ENCODE results near the gene FANCC. TPM values are rescaled to one million over a fixed set of nuclear protein-coding genes. Genes with fewer than 3 reads are reported as not detected.

Gene FANCC
- total RNA-seq, 1 donor from 2014 or later, result 12.2 TPM

- FAIRE-seq, result no peak
These were observed 238.0 kb downstream of the FANCC start for GRCh38 chr9:95079461-95079860.

GRCh38 chr9:95078939-95079338 is 238.6 kb downstream of the FANCC start:
- no peak for FAIRE-seq
- no peak for DNase-seq (ENCODE audit: low spot score in 2 of 2)

More at GRCh38 chr9:95079461-95079860, 238.0 kb downstream of the FANCC start:
- no peak for DNase-seq (ENCODE audit: low spot score in 2 of 2)

- DNase-seq (ENCODE audit: low spot score in 2 of 2) (no peak), FAIRE-seq (no peak)
These were observed 239.0 kb downstream of the FANCC start for GRCh38 chr9:95078511-95078910.

DNA sequence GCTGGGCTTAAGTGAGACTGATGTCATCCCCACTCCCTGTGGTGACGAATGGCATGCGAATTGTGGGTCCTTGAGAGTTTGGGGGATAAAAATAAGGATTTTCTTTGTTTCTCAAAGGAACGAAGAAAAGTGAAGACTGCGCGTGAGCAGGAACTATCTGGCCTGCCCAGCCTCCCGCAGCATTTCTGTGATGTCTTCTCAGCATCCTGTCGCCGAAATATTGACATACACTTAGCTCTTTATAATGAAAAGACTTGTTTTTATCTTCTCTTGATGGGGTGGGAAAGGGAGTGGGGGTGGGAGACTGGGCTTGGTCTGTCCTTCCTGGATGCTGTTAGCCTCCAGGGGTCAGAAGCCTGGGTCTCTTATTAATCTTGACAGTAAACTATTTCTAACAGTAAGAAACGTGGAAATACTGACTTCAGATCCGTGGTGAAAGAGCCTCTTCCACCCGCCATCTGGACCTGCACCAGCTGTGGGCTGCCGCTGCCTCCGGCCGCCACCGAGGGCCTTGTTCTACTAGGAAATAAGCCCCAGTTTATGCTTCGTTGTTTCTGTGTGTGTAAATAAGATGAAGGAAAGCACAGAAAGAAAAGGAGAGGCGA is 239.6 kb downstream of the FANCC start:
- DNase-seq (ENCODE audit: low spot score in 2 of 2), result no peak

DNA sequence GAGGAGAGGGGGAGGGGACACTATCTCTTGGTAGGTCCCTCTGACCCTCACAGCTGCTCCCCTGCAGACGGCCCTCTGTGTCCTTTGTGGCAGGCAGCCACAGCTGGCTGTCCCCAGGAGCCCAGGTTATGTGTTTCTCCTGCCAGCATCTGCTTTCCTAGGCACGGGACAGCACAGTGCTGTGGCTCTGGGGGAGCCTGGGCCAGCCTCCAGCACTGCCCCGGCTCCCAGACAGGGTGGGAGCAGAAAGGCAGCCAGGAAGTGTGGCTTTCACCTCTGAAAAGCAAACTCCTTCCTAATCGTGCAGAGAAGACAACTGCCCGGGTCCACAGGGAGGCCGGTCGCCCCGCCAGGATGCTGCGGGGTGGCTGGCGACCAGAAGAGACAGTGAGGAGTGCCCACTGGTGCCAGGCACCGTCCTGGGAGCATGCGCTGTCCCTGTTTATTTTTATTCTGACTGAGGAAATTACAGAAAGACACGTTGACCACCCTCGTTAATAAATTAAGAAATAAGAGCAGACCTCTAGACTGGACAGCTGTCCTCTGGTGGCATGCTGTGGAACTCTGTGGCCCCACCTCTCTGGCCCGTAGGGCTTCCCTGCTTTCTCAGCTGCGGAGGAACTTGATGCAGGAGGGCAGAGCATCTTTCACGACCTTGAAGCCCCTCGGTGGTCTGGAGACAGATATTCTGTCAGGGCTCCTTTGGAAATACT is 240.3 kb downstream of the FANCC start:
- FAIRE-seq, result no peak
- no peak for DNase-seq (ENCODE audit: low spot score in 2 of 2)

More for the DNA sequence above, 239.6 kb downstream of the FANCC start:
- FAIRE-seq, result no peak

GRCh38 chr9:95076696-95077052 is 240.8 kb downstream of the FANCC start:
- FAIRE-seq (no peak), DNase-seq (ENCODE audit: low spot score in 2 of 2) (no peak)

DNA sequence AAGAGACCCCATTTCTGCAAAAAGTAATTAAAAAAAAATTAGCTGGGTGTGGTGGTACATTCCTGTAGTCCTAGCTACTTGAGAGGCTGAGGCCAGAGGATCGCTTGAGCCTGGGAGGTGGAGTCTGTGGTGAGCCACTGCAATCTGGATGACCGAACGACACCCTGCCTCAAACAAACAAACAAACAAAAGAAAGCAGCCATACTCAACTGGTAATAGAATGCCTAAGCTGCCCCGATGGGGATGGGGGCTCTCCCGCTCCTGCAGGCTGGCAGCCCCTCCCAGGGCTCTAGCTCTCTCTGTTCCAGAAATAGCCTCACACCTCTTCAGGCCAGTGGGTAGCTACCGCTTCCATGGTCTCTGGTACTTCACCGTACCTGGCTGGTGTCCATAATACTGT is 241.8 kb downstream of the FANCC start:
- DNase-seq (ENCODE audit: low spot score in 2 of 2) (no peak), FAIRE-seq (no peak)

DNA sequence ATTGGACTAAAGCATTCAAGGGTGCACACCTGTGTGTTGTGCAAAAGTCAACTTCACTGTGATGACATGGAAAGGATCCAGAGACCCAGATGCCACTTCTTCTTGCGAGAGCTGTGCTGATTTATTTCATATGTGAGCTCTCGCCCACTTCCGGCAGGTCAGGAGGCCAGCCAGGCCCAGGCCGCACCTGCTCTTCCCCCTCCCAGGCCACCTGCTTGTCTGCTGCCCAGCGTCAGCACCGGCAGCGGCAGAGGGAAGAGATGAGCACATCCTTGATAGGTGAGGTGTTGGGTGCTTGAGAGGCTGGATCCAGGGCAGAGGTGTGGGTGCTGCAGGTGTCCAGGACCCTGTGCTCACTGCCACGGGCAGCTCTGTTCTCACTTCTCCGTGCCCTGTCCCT is 242.9 kb downstream of the FANCC start:
- FAIRE-seq (no peak), DNase-seq (ENCODE audit: low spot score in 2 of 2) (no peak)

DNA sequence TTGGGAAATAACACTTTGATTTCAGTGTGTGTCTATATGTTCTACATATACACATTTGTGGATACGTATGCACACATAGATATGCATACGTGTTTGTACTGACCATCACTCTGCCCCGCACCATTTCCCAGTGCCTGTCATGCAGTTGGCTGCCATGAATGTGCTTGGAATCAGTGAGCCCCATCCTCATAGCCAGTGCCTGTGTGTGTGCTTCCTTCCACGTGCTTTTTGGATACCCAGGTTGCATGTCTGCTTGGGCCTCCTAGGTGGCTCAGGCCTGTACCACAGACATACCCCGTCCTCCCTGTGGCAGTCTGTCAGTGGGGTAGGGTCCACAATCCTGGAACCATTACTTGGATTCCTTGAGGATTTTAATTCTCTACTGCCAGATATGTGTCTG is 243.6 kb downstream of the FANCC start:
- FAIRE-seq, result no peak
- no peak for DNase-seq (ENCODE audit: low spot score in 2 of 2)

- FAIRE-seq (no peak), DNase-seq (ENCODE audit: low spot score in 2 of 2) (no peak)
These were observed 244.4 kb downstream of the FANCC start for GRCh38 chr9:95073042-95073607.

DNA sequence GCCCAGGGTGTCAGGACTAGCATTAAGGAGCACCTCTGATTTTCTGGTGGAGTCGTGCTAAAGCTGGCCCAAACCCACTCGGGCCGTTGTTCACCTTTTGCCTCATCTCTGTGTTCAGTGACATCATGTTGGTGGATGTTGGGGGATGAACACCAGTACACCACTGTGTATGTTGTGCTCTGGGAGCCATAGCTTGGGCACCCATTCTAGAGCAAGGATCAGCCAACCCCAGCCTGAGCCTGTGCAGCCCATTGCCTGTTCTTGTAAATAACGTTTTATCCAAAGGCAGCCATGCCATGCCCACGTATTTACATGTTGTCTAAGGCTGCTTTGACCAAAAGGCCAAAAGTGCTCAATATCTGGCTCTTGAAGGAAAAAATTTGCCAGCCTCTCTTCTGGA is 245.6 kb downstream of the FANCC start:
- DNase-seq (ENCODE audit: low spot score in 2 of 2), result no peak
- FAIRE-seq, result no peak

GRCh38 chr9:95071450-95071849 is 246.1 kb downstream of the FANCC start:
- no peak for FAIRE-seq
- no peak for DNase-seq (ENCODE audit: low spot score in 2 of 2)

DNA sequence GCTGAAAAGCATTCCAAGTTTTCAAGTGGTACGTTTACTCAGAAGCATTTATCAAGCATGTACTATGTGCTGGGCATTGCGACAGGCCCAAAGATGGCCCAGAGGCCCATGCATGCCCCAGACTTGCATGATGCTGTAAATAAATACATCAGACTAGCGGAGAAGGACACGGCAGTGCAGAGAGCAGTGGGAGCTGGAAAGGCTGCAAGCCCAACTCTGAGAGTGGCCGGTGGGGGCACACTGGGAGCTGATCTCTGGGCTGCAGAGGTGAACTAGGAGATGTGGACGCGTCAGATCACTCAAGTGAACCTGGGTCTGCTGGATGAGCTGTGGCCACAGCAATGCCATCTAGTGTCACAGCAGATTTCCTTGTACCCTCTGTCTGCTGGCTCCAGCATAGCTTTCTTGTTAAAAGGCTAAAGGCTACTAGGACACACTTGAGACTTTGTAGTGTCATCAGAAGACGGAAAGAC is 246.9 kb downstream of the FANCC start:
- no peak for FAIRE-seq
- DNase-seq (ENCODE audit: low spot score in 2 of 2), result no peak

DNA sequence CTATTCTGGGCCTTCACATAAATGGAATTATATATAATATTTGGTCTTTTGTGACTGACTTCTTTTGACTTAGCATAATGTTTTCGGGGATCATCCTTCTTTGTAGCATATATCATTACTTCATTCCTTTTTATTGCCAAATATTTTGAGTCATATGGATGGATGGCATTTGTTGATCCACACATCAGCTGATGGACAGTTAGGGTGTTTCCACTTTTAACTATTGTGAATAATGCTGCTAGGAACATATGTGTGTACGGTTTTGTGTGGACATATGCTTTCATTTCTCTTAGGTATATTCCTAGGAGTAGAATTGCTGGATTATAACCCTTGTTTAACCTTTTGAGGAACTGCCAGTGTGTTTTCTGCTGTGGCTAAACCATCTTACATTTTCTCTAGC is 249.6 kb downstream of the FANCC start:
- DNase-seq (ENCODE audit: low spot score in 2 of 2) (no peak), FAIRE-seq (no peak)

- DNase-seq (ENCODE audit: low spot score in 2 of 2), result no peak
- FAIRE-seq, result no peak
These were observed 250.5 kb downstream of the FANCC start for GRCh38 chr9:95067057-95067456.

- FAIRE-seq (no peak), DNase-seq (ENCODE audit: low spot score in 2 of 2) (no peak)
These were observed 252.3 kb downstream of the FANCC start for GRCh38 chr9:95065224-95065623.

DNA sequence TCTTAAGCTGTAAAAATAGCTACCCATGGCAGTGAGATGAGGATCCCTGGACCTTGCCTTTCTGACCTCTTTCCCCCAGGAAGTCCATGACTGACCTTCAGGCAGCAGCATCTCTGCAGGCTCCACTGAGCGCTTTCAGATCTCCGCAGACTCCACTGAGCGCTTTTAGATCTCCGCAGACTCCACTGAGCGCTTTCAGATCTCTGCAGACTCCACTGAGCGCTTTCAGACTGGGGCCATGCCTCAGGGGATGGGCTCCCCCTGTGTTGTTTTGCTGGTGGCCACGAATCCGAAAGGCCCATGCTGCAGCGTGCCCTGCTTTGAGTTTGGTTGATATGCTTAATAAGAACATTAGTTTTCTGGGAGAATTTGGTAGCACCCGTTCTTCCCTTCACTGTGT is 254.2 kb downstream of the FANCC start:
- FAIRE-seq (no peak), DNase-seq (ENCODE audit: low spot score in 2 of 2) (no peak)

DNA sequence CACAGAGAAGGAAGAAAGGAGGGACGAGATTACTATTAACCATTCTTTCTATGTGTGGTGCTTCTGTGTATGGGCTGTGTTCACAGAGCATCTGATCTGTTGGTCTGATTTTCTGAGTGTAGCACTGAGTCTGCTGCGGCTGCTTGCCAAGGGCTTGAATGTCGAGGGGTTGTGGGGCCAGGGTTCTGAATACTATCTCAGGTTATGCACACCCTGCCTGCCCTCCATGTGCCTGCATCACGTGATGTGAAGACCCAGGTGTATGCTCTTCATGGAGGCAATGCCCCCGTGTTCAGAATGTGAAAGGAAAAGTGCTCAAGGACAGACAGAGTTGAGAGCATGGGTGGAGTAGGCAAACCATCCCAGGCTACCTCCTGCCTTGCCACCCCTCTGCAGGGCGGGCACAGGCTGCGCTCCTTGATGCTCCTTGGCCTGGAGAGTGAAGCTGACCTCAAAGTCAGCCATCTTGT is 254.9 kb downstream of the FANCC start:
- no peak for DNase-seq (ENCODE audit: low spot score in 2 of 2)
- FAIRE-seq, result no peak

- FAIRE-seq (no peak), DNase-seq (ENCODE audit: low spot score in 2 of 2) (no peak)
These were observed 255.5 kb downstream of the FANCC start for GRCh38 chr9:95061916-95062595.

- no peak for DNase-seq (ENCODE audit: low spot score in 2 of 2)
- no peak for FAIRE-seq
These were observed 256.6 kb downstream of the FANCC start for GRCh38 chr9:95060916-95061315.

DNA sequence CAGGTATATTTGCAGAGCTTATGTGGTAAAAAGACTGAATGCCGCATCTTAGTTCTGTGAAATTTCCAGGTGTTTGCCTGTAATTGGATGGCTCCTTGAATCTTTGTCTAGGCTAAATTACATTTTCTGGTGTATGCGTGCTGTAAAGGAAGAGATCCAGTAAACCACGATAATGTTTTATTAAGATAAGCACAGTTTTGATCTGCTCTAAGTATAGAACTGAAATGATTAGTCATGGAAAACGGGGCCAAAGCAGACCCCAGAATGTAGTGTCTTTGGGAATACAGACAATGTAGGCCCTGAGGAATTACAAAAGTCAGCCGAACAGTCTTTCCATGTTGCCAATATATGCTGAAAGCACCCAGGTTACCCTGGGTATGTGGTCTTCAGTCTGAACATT is 257.3 kb downstream of the FANCC start:
- DNase-seq (ENCODE audit: low spot score in 2 of 2) (no peak), FAIRE-seq (no peak)

All from frontal cortex (tissue), 4 donors.